GM18867 (cell line): ENCODE results near the gene DLX3.

Source experiments
- ATAC-seq: cut with Tn5 transposase; IDR thresholded peaks from one replicate; pipeline ENCODE4 v1.9.1; 2021; ENCODE audit warnings: mild to moderate bottlenecking, moderate library complexity; ENCODE audit not compliant: unreplicated experiment

DLX3 gene

GRCh38 chr17:49959183-49959935 is 35.7 kb downstream of the DLX3 start:
- ATAC-seq: no peak

- ATAC-seq: no peak
Observed at GRCh38 chr17:49958723-49959122, 36.3 kb downstream of the DLX3 start.

- ATAC-seq: no peak
Observed at GRCh38 chr17:49957350-49957749, 37.7 kb downstream of the DLX3 start.

GRCh38 chr17:49956780-49957179 is 38.2 kb downstream of the DLX3 start:
- ATAC-seq: no peak

DNA sequence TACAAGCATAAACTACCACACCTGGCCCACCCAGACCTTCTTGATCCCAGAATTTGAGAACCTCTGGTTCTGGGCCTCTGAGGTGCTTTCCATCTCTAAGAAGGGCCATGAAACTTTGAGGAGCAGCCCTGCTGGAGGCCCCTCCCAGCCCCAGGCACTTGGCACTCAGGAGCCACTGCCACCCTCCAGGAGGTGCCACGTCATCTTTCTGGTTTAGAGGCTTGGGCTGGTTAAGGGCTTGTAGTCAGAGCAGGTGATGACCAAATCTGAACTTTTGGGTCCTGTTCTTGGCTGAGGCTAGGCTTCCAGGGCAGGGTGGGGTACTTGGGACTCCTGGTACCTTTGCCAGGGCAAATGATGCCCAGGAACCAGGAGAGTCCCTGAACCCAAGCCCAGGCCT is 39.9 kb downstream of the DLX3 start:
- no peak for ATAC-seq

DNA sequence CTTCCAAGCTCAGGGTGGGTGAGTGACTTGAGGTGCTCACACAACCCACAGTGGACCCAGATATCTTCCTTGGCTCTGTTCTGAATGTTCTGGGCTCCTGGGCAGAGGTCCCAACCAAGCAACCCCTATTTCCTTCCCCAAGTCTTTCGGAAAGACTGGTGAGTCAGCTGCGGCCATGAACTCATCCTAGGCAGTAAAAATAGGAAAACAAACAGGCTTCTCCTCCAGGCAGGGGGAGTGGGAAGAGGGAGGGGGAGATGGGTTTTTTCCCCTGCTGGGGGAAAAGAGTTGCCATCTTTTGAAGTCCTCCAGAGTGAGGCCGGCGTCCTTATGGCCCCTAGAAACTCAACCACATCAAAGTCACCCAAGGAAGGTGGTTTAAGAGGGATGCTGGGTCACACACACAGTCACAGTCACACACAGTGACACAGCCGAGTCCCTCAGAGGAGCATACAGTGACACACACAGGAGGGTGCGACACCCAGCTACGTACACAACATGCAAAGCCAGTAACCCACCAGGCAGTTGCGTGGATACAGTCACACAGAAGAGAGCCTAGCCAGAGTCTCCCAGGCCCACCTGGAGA is 42.0 kb downstream of the DLX3 start:
- no peak for ATAC-seq

GRCh38 chr17:49952209-49952911 is 42.7 kb downstream of the DLX3 start:
- no peak for ATAC-seq

GRCh38 chr17:49951362-49952082 is 43.5 kb downstream of the DLX3 start:
- ATAC-seq: no peak

DNA sequence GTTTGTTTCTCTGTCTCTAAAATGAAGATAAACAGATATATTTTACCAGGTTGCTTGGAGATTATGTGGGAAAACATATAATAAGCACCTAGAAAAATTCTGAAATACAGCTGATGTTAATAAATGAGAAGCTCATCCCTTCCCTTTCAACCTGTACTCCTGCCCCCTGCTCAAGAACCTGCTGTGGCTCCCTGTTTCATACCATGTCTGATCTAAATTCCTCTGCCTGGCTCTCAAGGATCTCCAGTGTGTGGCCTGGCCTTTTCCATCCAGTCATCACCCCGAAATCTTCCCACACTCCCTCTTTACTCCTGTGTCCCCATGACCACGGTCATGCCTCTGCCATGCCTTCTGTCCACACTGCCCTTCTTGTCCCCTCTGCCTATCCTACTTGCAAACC is 45.4 kb downstream of the DLX3 start:
- no peak for ATAC-seq

- ATAC-seq: no peak
Observed at GRCh38 chr17:49946964-49947584, 48.0 kb downstream of the DLX3 start.

DNA sequence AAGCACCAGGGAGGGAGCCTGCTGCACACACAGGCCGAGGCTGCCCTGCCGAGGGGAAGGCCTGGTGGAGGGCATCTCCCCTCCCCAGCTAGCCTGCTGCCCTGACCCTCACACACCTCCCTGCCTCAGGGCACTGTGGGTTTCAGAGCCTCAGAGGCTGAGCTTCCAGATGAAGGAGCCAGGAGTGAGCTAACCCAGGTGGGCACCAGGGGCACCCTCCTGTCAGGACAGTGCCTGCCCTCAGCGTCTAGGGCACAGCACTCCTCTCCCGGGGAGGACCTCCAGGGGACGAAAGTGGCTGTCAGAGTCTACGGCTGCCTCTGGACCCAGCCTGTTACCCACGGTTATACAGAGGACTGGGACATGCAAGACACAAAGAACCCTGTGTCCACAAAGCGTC is 48.8 kb downstream of the DLX3 start:
- no peak for ATAC-seq

DNA sequence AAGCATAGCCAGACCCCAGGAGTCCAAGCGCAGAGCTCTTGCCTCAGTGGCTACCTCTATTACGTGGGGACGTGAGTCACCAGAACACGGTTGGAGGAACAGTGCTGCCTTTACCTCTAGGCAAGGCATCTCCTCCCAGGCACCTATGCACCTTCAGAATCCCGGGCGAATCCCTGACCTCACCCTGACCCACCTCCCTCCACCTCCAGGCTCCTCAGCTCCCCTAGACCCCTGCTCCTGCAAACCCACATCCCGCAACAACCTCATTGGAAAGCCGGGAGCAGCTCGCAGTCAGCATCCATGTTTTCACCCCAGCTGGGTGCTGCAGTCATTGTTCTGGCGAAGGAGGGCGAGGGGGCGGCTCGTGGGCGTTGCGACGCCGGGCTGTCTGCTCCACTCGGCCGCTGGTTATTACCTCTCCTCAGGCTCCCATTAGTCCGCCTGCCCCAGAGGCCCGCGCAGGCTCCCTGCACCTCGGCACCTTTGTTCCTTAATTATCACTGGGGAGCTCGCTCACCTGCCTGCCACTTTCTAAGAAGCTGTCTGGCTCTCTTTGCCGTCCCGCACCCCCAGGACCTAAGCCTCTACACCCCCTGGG is 50.7 kb downstream of the DLX3 start:
- ATAC-seq: no peak

- ATAC-seq: no peak
Observed at GRCh38 chr17:49942947-49943346, 52.1 kb downstream of the DLX3 start.

DNA sequence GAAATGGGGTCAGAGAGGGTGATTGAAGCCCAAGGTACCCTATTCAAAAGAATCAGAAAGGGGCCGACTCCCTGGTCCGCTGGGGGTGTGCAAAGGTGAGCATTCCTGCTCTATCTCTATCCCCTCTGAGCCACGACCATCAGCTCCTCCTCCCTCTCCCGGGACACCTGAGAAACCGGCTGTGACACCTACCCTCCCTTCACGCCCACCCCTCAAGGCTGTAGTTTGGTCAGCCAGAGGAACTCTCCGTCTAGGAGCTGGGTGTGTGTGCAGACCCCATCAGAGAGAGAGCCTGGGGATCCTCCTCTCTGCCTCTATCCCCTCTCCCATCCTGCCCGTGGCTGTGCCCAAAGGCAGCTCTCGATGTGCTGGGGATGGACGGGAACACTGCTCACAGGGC is 53.6 kb downstream of the DLX3 start:
- no peak for ATAC-seq
